Ectodermal cell (in vitro differentiated cells): Measurements from ENCODE around the gene RWDD1.

Experiments
- H3K27ac ChIP-seq: 2 replicates; pipeline ENCODE4 v1.7.0; 2013; ENCODE audit warnings: mild to moderate bottlenecking, low read depth, low read length; ENCODE audit not compliant: insufficient read depth, poor library complexity, severe bottlenecking
- H3K27me3 ChIP-seq: 2 replicates; pipeline ENCODE4 v1.7.0; 2013; ENCODE audit warnings: mild to moderate bottlenecking, low read length; ENCODE audit not compliant: insufficient read depth, control insufficient read depth, poor library complexity, severe bottlenecking
- H3K36me3 ChIP-seq: one replicate; pipeline ENCODE4 v1.7.0; 2013; ENCODE audit warnings: low read length; ENCODE audit not compliant: control insufficient read depth, insufficient read depth
- H3K4me1 ChIP-seq: one replicate; pipeline ENCODE4 v1.7.0; 2013; ENCODE audit warnings: low read length; ENCODE audit not compliant: control insufficient read depth, insufficient read depth
- H3K4me3 ChIP-seq: 2 replicates; pipeline ENCODE4 v1.7.0; 2013; ENCODE audit warnings: low read depth, low read length, control low read depth; ENCODE audit not compliant: insufficient read depth
- H3K9me3 ChIP-seq: 2 replicates; pipeline ENCODE4 v1.7.0; 2013; ENCODE audit warnings: mild to moderate bottlenecking, low read length, moderate library complexity; ENCODE audit not compliant: control insufficient read depth
- WGBS, 2 experiments: methylation state at CpG; one replicate each; pipeline ENCODE4 v1.1.7; 2013; ENCODE audit warnings: missing lambda C conversion rate in 2 of 2; 5-methylcytosine and 5-hydroxymethylcytosine counted together

RWDD1 gene

DNA sequence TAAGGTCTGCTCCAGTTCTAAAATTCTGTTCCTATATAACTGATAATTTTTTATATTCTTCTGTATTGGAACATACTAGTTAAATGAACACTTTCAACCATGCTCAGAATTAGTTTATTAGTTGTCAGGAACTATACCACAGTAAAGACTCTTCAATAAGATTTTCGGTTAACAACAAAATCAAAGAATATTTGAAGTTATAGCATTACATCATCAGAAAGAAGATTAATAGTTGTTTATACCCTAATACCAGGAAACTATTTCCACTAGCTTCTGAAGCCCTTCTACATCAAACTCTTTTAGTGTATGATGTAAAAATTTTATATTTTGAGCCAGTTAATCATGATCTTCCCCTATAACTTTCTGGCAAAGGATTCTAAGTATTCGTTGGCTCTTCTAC lies 11.2 kb upstream of the RWDD1 start:
- H3K9me3 ChIP-seq = no peaks in the 10 kb centered on the region
- WGBS, 2 experiments = 76% methylated on average over 2 of the region's 2 CpGs; no CpG with 5 or more reads in 1 of the 2 experiments
- no peaks in the 10 kb centered on the region for H3K4me1 ChIP-seq
- H3K36me3 ChIP-seq = no peaks in the 10 kb centered on the region
- no peaks in the 10 kb centered on the region for H3K27me3 ChIP-seq
- H3K27ac ChIP-seq = no peak overlapping the region
- no peak overlapping the region for H3K4me3 ChIP-seq

GRCh38 chr6:116561377-116562018 lies 9.8 kb upstream of the RWDD1 start:
- H3K36me3 ChIP-seq = no peaks in the 10 kb centered on the region
- no peaks in the 10 kb centered on the region for H3K4me1 ChIP-seq
- no peak overlapping the region for H3K4me3 ChIP-seq
- H3K27me3 ChIP-seq = peaks cover 4% of the 10 kb centered on the region
- 60 to 65% methylated on average over 8 of the region's 9 CpGs for WGBS, 2 experiments
- H3K27ac ChIP-seq = no peak overlapping the region
- H3K9me3 ChIP-seq = no peaks in the 10 kb centered on the region

- Histone ChIP-seq H3K36me3 (no peaks in the 10 kb centered on the region), H3K4me1 (no peaks in the 10 kb centered on the region), H3K27me3 (peaks cover 8% of the 10 kb centered on the region), H3K27ac (no peak overlapping the region), H3K9me3 (no peaks in the 10 kb centered on the region), H3K4me3 (no peak overlapping the region)
- WGBS, 2 experiments = 90 to 94% methylated on average over 3 to 4 of the region's 4 CpGs
Observed at GRCh38 chr6:116562019-116562403, 9.3 kb upstream of the RWDD1 start.

- 71 to 76% methylated on average over 3 of the region's 3 CpGs for WGBS, 2 experiments
- Histone ChIP-seq H3K4me3 (no peak overlapping the region), H3K9me3 (no peaks in the 10 kb centered on the region), H3K27ac (no peak overlapping the region), H3K27me3 (peaks cover 12% of the 10 kb centered on the region), H3K4me1 (no peaks in the 10 kb centered on the region), H3K36me3 (no peaks in the 10 kb centered on the region)
Observed at GRCh38 chr6:116562614-116563013, 8.7 kb upstream of the RWDD1 start.

DNA sequence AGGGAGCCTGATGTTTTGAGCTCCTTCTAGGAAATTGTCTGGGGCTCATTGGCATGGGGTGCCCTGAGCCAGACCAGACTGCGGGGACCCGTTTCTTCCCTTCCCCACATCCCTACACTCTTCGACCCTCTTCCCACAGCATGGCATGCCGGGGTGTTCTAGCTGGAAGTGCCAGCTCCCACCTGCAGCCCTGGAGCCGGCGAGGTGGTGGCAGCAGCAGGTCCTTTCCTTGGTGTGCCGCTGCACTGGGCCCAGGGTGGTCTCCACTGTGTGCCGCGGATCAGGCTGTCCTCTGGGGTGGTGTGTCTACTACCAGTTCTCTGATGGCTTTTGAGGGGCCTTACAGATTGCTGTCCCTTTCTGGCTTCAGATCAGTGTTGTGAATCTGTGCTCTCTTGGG lies 7.5 kb upstream of the RWDD1 start:
- no peaks in the 10 kb centered on the region for H3K9me3 ChIP-seq
- WGBS, 2 experiments = 87 to 90% methylated on average over 9 of the region's 9 CpGs
- no peak overlapping the region for H3K27ac ChIP-seq
- H3K36me3 ChIP-seq = no peaks in the 10 kb centered on the region
- H3K4me1 ChIP-seq = no peaks in the 10 kb centered on the region
- peaks cover 12% of the 10 kb centered on the region for H3K27me3 ChIP-seq
- no peak overlapping the region for H3K4me3 ChIP-seq

DNA sequence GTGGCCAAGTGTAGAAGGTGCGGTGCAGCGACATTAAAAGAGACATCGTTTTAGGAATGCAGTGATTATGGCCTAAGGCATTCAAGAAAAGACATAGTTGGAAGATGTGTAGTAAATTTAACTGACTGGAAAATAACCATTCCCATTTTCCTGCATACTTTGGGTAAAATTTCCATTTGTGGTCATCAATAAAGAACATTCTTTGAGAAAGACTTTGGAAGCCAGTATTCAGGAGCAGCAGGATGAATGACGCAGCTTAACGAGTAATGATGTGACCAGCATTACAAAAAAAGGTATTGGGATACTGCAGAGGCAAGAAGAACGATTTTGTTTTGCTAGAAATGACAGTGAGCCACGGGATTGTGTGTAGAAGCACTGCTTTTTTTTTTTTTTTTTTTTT lies 7.0 kb upstream of the RWDD1 start:
- no peak overlapping the region for H3K4me3 ChIP-seq
- no peak overlapping the region for H3K27ac ChIP-seq
- 86 to 88% methylated on average over 6 to 7 of the region's 7 CpGs for WGBS, 2 experiments

DNA sequence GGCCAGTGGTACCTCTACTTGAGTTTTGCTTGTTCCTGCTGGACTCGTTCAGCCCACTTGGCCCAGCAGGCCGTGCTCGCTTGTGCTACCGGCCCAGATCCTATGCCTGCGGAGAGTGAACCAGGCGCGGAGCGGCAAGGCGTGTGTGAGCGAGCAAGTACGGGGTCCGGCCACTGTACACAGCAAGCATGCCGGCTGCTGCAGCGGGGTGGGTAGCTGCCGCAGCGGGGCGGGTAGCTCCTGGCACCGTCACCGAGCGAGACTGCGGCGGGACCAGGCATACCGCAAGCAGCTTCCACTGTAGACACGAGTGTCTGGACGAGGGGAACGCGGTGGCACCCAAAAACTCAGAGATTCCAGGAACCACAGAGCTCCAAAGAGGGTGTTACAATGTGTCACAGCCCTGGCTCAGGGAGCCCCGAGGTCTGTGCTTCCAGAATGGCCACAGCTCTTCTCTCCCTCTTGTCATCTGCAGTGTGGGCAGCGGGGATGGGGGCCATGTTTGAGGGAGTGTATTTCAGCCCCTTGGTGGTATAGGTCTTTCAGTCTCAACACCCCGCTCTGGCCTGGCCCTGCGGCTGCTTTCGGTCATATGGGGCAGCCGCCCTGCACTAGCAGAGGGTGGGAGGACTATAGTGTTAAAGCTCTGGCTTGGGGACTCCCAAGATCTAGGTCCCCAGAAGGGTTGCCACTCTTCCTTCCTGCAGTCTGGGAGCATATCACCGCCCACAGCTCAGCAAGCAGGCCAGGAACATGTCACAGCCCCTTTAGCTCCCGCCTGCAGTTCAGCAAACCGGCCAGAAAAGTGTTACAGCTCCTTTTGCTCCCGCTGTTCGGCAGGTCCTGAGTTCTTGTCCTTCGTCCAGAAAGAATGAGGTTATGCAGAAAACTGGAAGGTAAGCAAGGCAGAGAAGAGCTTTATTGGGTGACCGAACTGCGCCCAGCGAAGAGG lies 6.1 kb upstream of the RWDD1 start:
- WGBS, 2 experiments = 93 to 94% methylated on average over 42 of the region's 42 CpGs
- no peaks in the 10 kb centered on the region for H3K9me3 ChIP-seq
- peaks cover 4% of the 10 kb centered on the region for H3K4me1 ChIP-seq
- peaks cover 12% of the 10 kb centered on the region for H3K27me3 ChIP-seq
- H3K4me3 ChIP-seq = no peak overlapping the region
- H3K27ac ChIP-seq = no peak overlapping the region
- no peaks in the 10 kb centered on the region for H3K36me3 ChIP-seq

More for the DNA sequence above, 7.0 kb upstream of the RWDD1 start:
- Histone ChIP-seq H3K36me3 (no peaks in the 10 kb centered on the region), H3K27me3 (peaks cover 12% of the 10 kb centered on the region), H3K4me1 (no peaks in the 10 kb centered on the region), H3K9me3 (no peaks in the 10 kb centered on the region)

DNA sequence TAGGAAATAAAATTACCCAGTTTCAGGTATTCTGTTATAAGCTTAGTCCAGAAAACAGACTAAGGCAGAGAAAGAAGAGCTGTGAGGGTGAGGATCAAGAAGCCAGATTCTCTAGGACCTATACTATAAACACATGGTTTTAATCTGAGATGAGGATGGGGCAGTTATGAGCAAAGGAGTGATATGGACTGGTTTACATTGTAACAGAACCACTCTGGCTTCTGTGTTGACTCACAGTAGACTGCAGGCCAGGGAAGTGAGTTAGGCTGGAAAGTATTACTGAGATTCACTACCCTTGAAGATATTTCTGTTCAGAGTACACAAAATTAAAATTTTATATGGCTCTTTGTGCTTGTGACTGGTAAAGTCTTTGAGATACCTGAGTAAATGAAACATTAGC lies 3.2 kb upstream of the RWDD1 start:
- H3K36me3 ChIP-seq = no peaks in the 10 kb centered on the region
- H3K9me3 ChIP-seq = no peaks in the 10 kb centered on the region
- H3K27ac ChIP-seq = no peak overlapping the region
- H3K4me3 ChIP-seq = no peak overlapping the region
- H3K27me3 ChIP-seq = peaks cover 12% of the 10 kb centered on the region
- peaks cover 6% of the 10 kb centered on the region for H3K4me1 ChIP-seq

- Histone ChIP-seq H3K4me3 (no peak overlapping the region), H3K36me3 (no peaks in the 10 kb centered on the region), H3K27me3 (peaks cover 12% of the 10 kb centered on the region), H3K9me3 (no peaks in the 10 kb centered on the region), H3K4me1 (peaks cover 6% of the 10 kb centered on the region), H3K27ac (no peak overlapping the region)
- 75 to 83% methylated on average over 7 of the region's 7 CpGs for WGBS, 2 experiments
Observed at GRCh38 chr6:116568821-116569755, 2.2 kb upstream of the RWDD1 start.

DNA sequence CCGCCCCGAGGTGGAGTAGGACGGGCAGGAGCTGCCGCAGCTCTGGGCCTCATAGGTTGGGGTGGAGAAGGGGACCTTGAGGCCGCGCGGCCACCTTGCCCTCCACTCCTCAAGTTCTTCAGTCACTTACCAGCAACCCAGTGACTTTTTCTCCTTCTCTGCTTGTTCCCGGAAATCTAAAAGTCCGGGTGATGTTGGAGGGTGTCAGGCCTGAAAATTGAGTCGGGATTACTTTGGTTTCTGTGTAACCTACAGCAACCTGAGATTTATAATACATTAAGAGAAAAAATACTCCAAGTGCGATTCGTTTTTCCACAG lies 338 bp downstream of the RWDD1 start:
- peaks cover 6% of the 10 kb centered on the region for H3K4me1 ChIP-seq
- peak overlapping the region; percentile 71 for H3K27ac ChIP-seq
- peak overlapping the region; percentile 91 for H3K4me3 ChIP-seq
- no peaks in the 10 kb centered on the region for H3K9me3 ChIP-seq
- H3K27me3 ChIP-seq = peaks cover 7% of the 10 kb centered on the region
- no peaks in the 10 kb centered on the region for H3K36me3 ChIP-seq
- WGBS, 2 experiments = 0 to 1% methylated on average over 9 to 12 of the region's 12 CpGs
